Prostate gland (tissue), 2 donors: ENCODE results near the gene ONECUT1. TPM values are rescaled to one million over a fixed set of nuclear protein-coding genes. Genes with fewer than 3 reads are reported as not detected.

Experiments
- DNase-seq: peaks from one replicate; pipeline ENCODE4 v3.0.0-alpha.2; 2019; ENCODE audit warnings: low spot score
- H3K27ac ChIP-seq, 2 donors: fragments of 200-600 bp; sonication (generic); 2 replicates each; pipeline ENCODE4 v1.5.1; 2017 to 2019
- H3K27me3 ChIP-seq: fragments of 200-600 bp; sonication (generic); replicated peaks from 2 replicates; pipeline ENCODE4 v1.5.1; 2019; ENCODE audit not compliant: insufficient read depth
- H3K36me3 ChIP-seq, 2 donors: fragments of 200-600 bp; sonication (generic); 1 replicate in 1 of 2; 2 replicates in 1 of 2; pipeline versions ENCODE4 v1.5.1 to v1.8.1; 2017 to 2019
- H3K4me1 ChIP-seq: fragments of 200-600 bp; sonication (generic); replicated peaks from 2 replicates; pipeline ENCODE4 v1.5.1; 2019
- H3K4me3 ChIP-seq, 2 donors: fragments of 200-600 bp; sonication (generic); 2 replicates each; pipeline ENCODE4 v1.5.1; 2017 to 2019
- H3K9me3 ChIP-seq: fragments of 200-600 bp; sonication (generic); 2 replicates; pipeline ENCODE4 v1.5.1; 2017
- POLR2A ChIP-seq: fragments of 450-650 bp; IDR thresholded peaks from one replicate; pipeline ENCODE4 v1.6.1; 2016; ENCODE audit warnings: antibody characterized with exemption, mild to moderate bottlenecking
- POLR2AphosphoS5 ChIP-seq: sonication (generic); formaldehyde crosslinking; IDR thresholded peaks from one replicate; pipeline ENCODE4 v1.6.1; 2017; ENCODE audit warnings: antibody characterized with exemption
- WGBS: methylation state at CpG from one replicate; pipeline ENCODE4 v1.1.5; 2018; 5-methylcytosine and 5-hydroxymethylcytosine counted together
- intact Hi-C: fragments of 100-400 bp; cut with DNase I; formaldehyde crosslinking; loops from one replicate; pipeline ENCODE4 v1.14.2; 2022
- total RNA-seq, 2 donors: library from RNA; depleted of rRNA; stranded (reverse); fragments of >200 nt; gene quantifications; one replicate each; pipeline ENCODE4 v1.1.0, GENCODE V29; 2016
- TF ChIP-seq, protein P1 (sequence below), 4 experiments: fragments of 200-600 bp in 2 of 4; fragments of 450-650 bp in 2 of 4; sonication (generic) in 2 of 4; IDR thresholded peaks; 1 replicate in 3 of 4; 2 replicates in 1 of 4; pipeline ENCODE4 v1.5.1; 2016 to 2019; ENCODE audit warnings: antibody characterized with exemption in 4 of 4, mild to moderate bottlenecking in 2 of 4, moderate library complexity in 2 of 4

Gene ONECUT1
- total RNA-seq, 2 donors from 2014 or later: 1.3 TPM; not detected in 1

DNA sequence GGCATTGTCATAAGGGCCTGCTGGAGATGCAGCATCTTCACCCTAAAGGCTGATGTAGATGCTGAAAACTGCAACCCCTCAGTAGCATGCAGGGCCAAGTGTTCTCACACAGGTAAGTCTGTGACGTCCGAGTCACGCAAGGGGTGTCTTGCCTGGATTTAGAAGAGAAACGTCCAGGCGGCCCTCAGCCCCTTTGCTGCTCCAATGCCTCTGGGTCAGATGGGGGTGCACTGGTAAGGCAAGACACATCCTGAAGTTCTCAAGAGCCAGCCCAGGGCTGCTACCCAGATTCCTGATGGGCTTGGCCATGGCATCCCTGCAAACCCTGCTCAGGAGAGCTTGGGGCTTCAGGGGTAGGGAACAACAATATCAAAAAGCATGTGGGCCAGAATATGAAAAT is 25.4 kb downstream of the ONECUT1 start:
- 83% methylated on average over 5 of the region's 5 CpGs for WGBS
- Histone ChIP-seq H3K27ac (no peak overlapping the region), H3K36me3 (no peaks in the 10 kb centered on the region), H3K4me3 (no peak overlapping the region), H3K27me3 (no peaks in the 10 kb centered on the region), H3K9me3 (no peaks in the 10 kb centered on the region), H3K4me1 (no peaks in the 10 kb centered on the region)
- DNase-seq: no peak
- TF ChIP-seq, protein P1, sequence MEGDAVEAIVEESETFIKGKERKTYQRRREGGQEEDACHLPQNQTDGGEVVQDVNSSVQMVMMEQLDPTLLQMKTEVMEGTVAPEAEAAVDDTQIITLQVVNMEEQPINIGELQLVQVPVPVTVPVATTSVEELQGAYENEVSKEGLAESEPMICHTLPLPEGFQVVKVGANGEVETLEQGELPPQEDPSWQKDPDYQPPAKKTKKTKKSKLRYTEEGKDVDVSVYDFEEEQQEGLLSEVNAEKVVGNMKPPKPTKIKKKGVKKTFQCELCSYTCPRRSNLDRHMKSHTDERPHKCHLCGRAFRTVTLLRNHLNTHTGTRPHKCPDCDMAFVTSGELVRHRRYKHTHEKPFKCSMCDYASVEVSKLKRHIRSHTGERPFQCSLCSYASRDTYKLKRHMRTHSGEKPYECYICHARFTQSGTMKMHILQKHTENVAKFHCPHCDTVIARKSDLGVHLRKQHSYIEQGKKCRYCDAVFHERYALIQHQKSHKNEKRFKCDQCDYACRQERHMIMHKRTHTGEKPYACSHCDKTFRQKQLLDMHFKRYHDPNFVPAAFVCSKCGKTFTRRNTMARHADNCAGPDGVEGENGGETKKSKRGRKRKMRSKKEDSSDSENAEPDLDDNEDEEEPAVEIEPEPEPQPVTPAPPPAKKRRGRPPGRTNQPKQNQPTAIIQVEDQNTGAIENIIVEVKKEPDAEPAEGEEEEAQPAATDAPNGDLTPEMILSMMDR (IDR thresholded peaks at IDR 0.05): no peak
- no peak for TF ChIP-seq POLR2AphosphoS5
- no peak for TF ChIP-seq POLR2A
- intact Hi-C loops: no loop called here

DNA sequence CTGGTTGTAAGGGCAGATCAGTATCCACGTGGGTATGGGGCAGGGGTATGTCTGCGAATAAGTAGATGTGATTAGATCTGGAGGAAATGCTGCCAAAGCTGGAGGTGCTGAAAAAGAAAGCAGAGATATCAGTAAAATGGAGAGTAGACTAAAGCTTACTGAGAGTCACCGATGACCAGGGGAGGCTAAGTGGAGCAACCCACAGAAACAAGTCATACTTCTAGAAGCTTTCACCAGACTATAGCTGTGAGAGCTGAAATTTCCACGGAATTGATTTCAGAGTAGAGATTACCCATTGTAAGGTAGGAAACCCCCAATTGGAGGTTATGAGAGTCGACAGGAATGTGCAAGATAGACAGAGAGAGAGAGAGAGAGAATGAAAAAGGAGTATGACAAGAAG is 27.5 kb downstream of the ONECUT1 start:
- intact Hi-C loops: no loop called here
- no peak overlapping the region for H3K4me3 ChIP-seq
- H3K27me3 ChIP-seq: no peaks in the 10 kb centered on the region
- no peaks in the 10 kb centered on the region for H3K36me3 ChIP-seq
- DNase-seq: no peak
- TF ChIP-seq POLR2A: no peak
- TF ChIP-seq POLR2AphosphoS5: no peak
- TF ChIP-seq, protein P1 (IDR thresholded peaks at IDR 0.05): no peak
- no peaks in the 10 kb centered on the region for H3K9me3 ChIP-seq
- 78% methylated on average over 5 of the region's 5 CpGs for WGBS
- no peak overlapping the region for H3K27ac ChIP-seq
- H3K4me1 ChIP-seq: no peaks in the 10 kb centered on the region

DNA sequence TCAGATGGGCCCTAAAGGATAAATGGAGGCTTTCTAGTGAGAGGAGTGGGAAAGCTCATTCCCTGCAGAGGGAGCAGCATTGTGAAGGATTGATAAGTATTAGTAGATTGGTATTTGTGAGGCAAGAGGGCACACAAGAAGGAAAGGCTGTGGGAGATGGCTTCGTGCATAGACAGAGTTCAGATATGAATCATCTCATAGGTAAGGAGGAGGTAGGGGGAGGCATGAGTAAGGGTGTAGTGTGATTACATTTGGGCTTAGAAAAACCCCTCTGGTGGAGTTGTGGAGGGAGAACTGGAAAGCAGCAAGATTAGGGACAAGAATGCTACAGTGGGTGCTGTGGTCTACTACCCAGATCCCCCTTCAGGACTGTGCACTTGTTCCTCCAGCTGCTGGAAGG is 29.6 kb downstream of the ONECUT1 start:
- TF ChIP-seq POLR2A (no peak), POLR2AphosphoS5 (no peak)
- TF ChIP-seq, protein P1 (IDR thresholded peaks at IDR 0.05): no peak
- 86% methylated on average over 1 of the region's 1 CpG for WGBS

DNA sequence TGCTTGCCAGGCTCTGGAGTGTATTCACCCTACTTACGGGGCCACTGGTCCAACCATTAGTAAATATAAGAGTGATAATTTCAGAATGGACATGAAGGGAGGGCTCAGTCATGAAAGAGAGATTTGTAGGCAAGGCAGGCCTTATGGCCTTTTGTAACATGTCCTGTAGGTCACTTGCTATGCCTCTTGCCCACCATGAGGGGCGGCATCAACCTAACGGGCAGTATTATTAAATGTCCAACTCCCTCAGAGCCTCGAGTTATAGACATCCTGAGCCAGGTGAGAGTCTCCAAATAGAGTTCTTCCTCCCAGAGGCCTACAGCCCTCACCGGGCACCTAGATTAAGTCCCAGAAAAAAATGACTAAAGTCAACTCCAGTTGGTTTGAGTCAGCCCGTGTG is 30.2 kb downstream of the ONECUT1 start:
- WGBS: 87% methylated on average over 6 of the region's 6 CpGs
- TF ChIP-seq, protein P1 (IDR thresholded peaks at IDR 0.05): no peak
- TF ChIP-seq POLR2A (no peak), POLR2AphosphoS5 (no peak)
- no peak overlapping the region for H3K4me3 ChIP-seq
- H3K27ac ChIP-seq: no peak overlapping the region
- H3K4me1 ChIP-seq: no peaks in the 10 kb centered on the region
- H3K36me3 ChIP-seq: no peaks in the 10 kb centered on the region
- intact Hi-C loops: loop anchor here (10.0 kb wide), 1 partner anchor 55 kb away; no protein-coding TSS in a partner anchor
- DNase-seq: no peak
- no peaks in the 10 kb centered on the region for H3K9me3 ChIP-seq
- no peaks in the 10 kb centered on the region for H3K27me3 ChIP-seq

More for the DNA sequence above, 29.6 kb downstream of the ONECUT1 start:
- intact Hi-C loops: no loop called here
- Histone ChIP-seq H3K9me3 (no peaks in the 10 kb centered on the region), H3K4me1 (no peaks in the 10 kb centered on the region), H3K27ac (no peak overlapping the region), H3K4me3 (no peak overlapping the region), H3K27me3 (no peaks in the 10 kb centered on the region), H3K36me3 (no peaks in the 10 kb centered on the region)
- no peak for DNase-seq

DNA sequence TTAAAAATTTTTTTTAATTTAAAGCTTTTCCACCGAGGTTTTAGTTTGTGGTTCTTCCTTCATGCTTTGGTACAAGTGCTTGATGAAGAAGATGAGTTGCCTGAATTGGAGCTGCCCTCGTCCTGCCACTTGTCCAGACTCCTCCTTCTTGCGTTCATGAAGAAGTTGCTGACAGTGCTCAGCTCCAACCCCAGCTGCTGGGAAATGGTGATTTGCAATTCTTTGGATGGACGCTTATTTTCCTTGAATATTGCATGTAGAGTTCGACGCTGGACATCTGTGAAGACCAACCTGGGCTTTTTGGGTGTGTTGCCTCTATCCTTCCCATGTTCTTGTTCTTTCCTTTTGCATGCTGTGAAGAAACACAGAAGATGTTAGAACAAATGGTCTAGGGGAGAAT is 32.6 kb downstream of the ONECUT1 start:
- intact Hi-C loops: loop anchor here (10.0 kb wide), 1 partner anchor 57 kb away; no protein-coding TSS in a partner anchor
- no peaks in the 10 kb centered on the region for H3K27me3 ChIP-seq
- 88% methylated on average over 6 of the region's 6 CpGs for WGBS
- H3K4me1 ChIP-seq: no peaks in the 10 kb centered on the region
- no peak overlapping the region for H3K4me3 ChIP-seq
- no peak for DNase-seq
- H3K27ac ChIP-seq: no peak overlapping the region
- no peaks in the 10 kb centered on the region for H3K36me3 ChIP-seq
- no peaks in the 10 kb centered on the region for H3K9me3 ChIP-seq
- TF ChIP-seq POLR2A (no peak), POLR2AphosphoS5 (no peak)
- TF ChIP-seq, protein P1 (IDR thresholded peaks at IDR 0.05): no peak
